GM23338 (cell line): ENCODE results near the gene SUN5. TPM values are rescaled to one million over a fixed set of nuclear protein-coding genes. Genes with fewer than 3 reads are reported as not detected.

Source experiments
- ATAC-seq: fragments of 200-7000 bp; cut with Tn5 transposase; 3 replicates; pipeline ENCODE4 v1.9.1; 2020
- DNase-seq: peaks from one replicate; pipeline ENCODE4 v3.0.0-alpha.2; 2015; ENCODE audit warnings: low spot score
- H2AFZ ChIP-seq: fragments of 200-600 bp; sonication (generic); 2 replicates; pipeline ENCODE4 v1.8.0; 2016; ENCODE audit warnings: antibody characterized with exemption, mild to moderate bottlenecking, moderate library complexity
- H3F3A ChIP-seq: fragments of 200-600 bp; sonication (generic); replicated peaks from 2 replicates; pipeline ENCODE4 v1.8.0; 2017; ENCODE audit warnings: antibody characterized with exemption, mixed run types, low read depth
- H3K27ac ChIP-seq: fragments of 200-600 bp; sonication (generic); 2 replicates; pipeline ENCODE4 v1.6.1; 2016; ENCODE audit warnings: low read depth
- H3K27me3 ChIP-seq: fragments of 200-600 bp; sonication (generic); 2 replicates; pipeline ENCODE4 v1.8.0; 2016; ENCODE audit warnings: mild to moderate bottlenecking, mixed run types, moderate library complexity; ENCODE audit not compliant: insufficient read depth
- H3K36me3 ChIP-seq: fragments of 200-600 bp; sonication (generic); 2 replicates; pipeline ENCODE4 v1.8.0; 2016; ENCODE audit warnings: mild to moderate bottlenecking; ENCODE audit not compliant: insufficient read depth
- H3K4me1 ChIP-seq: fragments of 200-600 bp; sonication (generic); 2 replicates; pipeline ENCODE4 v1.8.0; 2016; ENCODE audit warnings: mild to moderate bottlenecking, moderate library complexity; ENCODE audit not compliant: insufficient read depth
- H3K4me2 ChIP-seq: fragments of 200-600 bp; sonication (generic); 2 replicates; pipeline ENCODE4 v1.7.1; 2017; ENCODE audit warnings: mixed run types
- H3K4me3 ChIP-seq: fragments of 200-600 bp; sonication (generic); 2 replicates; pipeline ENCODE4 v1.6.1; 2016; ENCODE audit warnings: mixed run types
- H3K79me2 ChIP-seq: fragments of 200-600 bp; sonication (generic); replicated peaks from 2 replicates; pipeline ENCODE4 v1.8.0; 2017; ENCODE audit warnings: mild to moderate bottlenecking; ENCODE audit not compliant: insufficient read depth
- H3K9me2 ChIP-seq: fragments of 200-600 bp; sonication (generic); 2 replicates; pipeline ENCODE4 v1.8.0; 2017; ENCODE audit not compliant: insufficient read depth
- H4K20me1 ChIP-seq: fragments of 200-600 bp; sonication (generic); replicated peaks from 2 replicates; pipeline ENCODE4 v1.8.0; 2017; ENCODE audit warnings: mild to moderate bottlenecking; ENCODE audit not compliant: insufficient read depth
- H3K27ac Mint-ChIP-seq: 2 replicates; pipeline ENCODE4 v1.8.0; 2020; ENCODE audit warnings: inconsistent platforms, mild to moderate bottlenecking, moderate library complexity, mixed read lengths
- H3K27me3 Mint-ChIP-seq: 3 replicates; pipeline ENCODE4 v1.8.0; 2022; ENCODE audit warnings: low read depth, mild to moderate bottlenecking, moderate library complexity, mixed read lengths, inconsistent platforms; ENCODE audit not compliant: insufficient read depth, poor library complexity
- H3K36me3 Mint-ChIP-seq: 3 replicates; pipeline ENCODE4 v1.8.0; 2021; ENCODE audit warnings: low read depth, mild to moderate bottlenecking, inconsistent platforms, moderate library complexity, mixed read lengths
- H3K4me1 Mint-ChIP-seq: 3 replicates; pipeline ENCODE4 v1.8.0; 2020; ENCODE audit warnings: mild to moderate bottlenecking, inconsistent platforms, mixed read lengths
- H3K4me3 Mint-ChIP-seq: 3 replicates; pipeline ENCODE4 v1.8.0; 2021; ENCODE audit warnings: moderate library complexity, mild to moderate bottlenecking, inconsistent platforms, mixed read lengths
- H3K9me3 Mint-ChIP-seq: 3 replicates; pipeline ENCODE4 v1.8.0; 2020; ENCODE audit warnings: moderate library complexity, mild to moderate bottlenecking, inconsistent platforms, mixed read lengths
- polyA plus RNA-seq: library from polyadenylated mRNA; unstranded; fragments of >200 nt; fragmentation: Nextera tagmentation; extraction: Ambion mirVana; gene quantifications from 2 replicates; pipeline ENCODE4 v1.2.1, GENCODE V29; 2016
- total RNA-seq: library from RNA; depleted of rRNA; stranded (reverse); fragments of >200 nt; shearing (Covaris generic); gene quantifications from 2 replicates; pipeline ENCODE4 v1.2.3, GENCODE V29; 2014; rRNA removed
- TF ChIP-seq, protein P1 (sequence below): IDR thresholded peaks from 2 replicates; pipeline ENCODE4 v1.6.1; 2016; ENCODE audit warnings: antibody characterized with exemption
- TF ChIP-seq, protein P2 (sequence below): fragments of 250-450 bp; sonication (Bioruptor Pico); IDR thresholded peaks from 2 replicates; pipeline ENCODE4 v1.5.0; 2020; ENCODE audit warnings: mild to moderate bottlenecking, moderate library complexity

Gene SUN5
- total and polyA plus RNA-seq, 2 experiments from 2014 or later = not detected

DNA sequence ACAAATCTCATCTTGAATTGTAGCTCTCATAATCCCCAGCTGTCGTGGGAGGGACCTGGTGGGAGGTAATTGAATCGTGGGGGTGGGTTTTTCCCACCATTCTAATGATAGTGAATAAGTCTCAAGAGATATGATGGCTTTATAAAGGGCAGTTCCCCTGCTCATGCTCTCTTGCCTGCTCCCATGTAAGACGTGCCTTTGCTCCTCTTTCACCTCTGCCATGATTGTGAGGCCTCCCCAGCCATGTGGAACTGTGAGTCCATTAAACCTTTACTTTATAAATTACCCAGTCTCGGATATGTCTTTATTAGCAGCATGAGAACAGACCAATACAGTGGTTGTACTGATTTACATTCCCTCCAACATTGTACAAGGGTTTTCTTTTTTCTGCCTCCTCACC is 69.7 kb downstream of the SUN5 start:
- Histone ChIP-seq H3F3A (no peaks in the 10 kb centered on the region), H3K79me2 (no peaks in the 10 kb centered on the region), H4K20me1 (no peaks in the 10 kb centered on the region), H3K36me3 (no peaks in the 10 kb centered on the region), H3K4me1 (no peaks in the 10 kb centered on the region), H3K27me3 (no peaks in the 10 kb centered on the region), H3K4me2 (no peak overlapping the region), H3K9me2 (no peaks in the 10 kb centered on the region), H3K27ac (no peak overlapping the region), H2AFZ (no peak overlapping the region), H3K4me3 (no peak overlapping the region)
- Mint-ChIP-seq H3K27ac (no peak overlapping the region), H3K4me1 (peaks cover 2% of the 10 kb centered on the region; the same call in 1 of the 3 replicates), H3K27me3 (no peaks in the 10 kb centered on the region), H3K36me3 (no peaks in the 10 kb centered on the region), H3K9me3 (no peaks in the 10 kb centered on the region; the same call in 2 of the 3 replicates), H3K4me3 (no peak overlapping the region)
- ATAC-seq (no peak), DNase-seq (no peak)
- TF ChIP-seq, protein P1, sequence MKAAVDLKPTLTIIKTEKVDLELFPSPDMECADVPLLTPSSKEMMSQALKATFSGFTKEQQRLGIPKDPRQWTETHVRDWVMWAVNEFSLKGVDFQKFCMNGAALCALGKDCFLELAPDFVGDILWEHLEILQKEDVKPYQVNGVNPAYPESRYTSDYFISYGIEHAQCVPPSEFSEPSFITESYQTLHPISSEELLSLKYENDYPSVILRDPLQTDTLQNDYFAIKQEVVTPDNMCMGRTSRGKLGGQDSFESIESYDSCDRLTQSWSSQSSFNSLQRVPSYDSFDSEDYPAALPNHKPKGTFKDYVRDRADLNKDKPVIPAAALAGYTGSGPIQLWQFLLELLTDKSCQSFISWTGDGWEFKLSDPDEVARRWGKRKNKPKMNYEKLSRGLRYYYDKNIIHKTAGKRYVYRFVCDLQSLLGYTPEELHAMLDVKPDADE = no peak
- TF ChIP-seq, protein P2, sequence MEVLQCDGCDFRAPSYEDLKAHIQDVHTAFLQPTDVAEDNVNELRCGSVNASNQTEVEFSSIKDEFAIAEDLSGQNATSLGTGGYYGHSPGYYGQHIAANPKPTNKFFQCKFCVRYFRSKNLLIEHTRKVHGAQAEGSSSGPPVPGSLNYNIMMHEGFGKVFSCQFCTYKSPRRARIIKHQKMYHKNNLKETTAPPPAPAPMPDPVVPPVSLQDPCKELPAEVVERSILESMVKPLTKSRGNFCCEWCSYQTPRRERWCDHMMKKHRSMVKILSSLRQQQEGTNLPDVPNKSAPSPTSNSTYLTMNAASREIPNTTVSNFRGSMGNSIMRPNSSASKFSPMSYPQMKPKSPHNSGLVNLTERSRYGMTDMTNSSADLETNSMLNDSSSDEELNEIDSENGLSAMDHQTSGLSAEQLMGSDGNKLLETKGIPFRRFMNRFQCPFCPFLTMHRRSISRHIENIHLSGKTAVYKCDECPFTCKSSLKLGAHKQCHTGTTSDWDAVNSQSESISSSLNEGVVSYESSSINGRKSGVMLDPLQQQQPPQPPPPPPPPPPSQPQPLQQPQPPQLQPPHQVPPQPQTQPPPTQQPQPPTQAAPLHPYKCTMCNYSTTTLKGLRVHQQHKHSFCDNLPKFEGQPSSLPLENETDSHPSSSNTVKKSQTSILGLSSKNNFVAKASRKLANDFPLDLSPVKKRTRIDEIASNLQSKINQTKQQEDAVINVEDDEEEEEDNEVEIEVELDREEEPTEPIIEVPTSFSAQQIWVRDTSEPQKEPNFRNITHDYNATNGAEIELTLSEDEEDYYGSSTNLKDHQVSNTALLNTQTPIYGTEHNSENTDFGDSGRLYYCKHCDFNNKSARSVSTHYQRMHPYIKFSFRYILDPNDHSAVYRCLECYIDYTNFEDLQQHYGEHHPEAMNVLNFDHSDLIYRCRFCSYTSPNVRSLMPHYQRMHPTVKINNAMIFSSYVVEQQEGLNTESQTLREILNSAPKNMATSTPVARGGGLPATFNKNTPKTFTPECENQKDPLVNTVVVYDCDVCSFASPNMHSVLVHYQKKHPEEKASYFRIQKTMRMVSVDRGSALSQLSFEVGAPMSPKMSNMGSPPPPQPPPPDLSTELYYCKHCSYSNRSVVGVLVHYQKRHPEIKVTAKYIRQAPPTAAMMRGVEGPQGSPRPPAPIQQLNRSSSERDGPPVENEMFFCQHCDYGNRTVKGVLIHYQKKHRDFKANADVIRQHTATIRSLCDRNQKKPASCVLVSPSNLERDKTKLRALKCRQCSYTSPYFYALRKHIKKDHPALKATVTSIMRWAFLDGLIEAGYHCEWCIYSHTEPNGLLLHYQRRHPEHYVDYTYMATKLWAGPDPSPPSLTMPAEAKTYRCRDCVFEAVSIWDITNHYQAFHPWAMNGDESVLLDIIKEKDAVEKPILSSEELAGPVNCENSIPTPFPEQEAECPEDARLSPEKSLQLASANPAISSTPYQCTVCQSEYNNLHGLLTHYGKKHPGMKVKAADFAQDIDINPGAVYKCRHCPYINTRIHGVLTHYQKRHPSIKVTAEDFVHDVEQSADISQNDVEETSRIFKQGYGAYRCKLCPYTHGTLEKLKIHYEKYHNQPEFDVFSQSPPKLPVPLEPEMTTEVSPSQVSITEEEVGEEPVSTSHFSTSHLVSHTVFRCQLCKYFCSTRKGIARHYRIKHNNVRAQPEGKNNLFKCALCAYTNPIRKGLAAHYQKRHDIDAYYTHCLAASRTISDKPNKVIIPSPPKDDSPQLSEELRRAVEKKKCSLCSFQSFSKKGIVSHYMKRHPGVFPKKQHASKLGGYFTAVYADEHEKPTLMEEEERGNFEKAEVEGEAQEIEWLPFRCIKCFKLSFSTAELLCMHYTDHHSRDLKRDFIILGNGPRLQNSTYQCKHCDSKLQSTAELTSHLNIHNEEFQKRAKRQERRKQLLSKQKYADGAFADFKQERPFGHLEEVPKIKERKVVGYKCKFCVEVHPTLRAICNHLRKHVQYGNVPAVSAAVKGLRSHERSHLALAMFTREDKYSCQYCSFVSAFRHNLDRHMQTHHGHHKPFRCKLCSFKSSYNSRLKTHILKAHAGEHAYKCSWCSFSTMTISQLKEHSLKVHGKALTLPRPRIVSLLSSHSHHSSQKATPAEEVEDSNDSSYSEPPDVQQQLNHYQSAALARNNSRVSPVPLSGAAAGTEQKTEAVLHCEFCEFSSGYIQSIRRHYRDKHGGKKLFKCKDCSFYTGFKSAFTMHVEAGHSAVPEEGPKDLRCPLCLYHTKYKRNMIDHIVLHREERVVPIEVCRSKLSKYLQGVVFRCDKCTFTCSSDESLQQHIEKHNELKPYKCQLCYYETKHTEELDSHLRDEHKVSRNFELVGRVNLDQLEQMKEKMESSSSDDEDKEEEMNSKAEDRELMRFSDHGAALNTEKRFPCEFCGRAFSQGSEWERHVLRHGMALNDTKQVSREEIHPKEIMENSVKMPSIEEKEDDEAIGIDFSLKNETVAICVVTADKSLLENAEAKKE (CRISPR knock-in tag) = no peak

Other genes with a start within 250 kb of the SUN5 start
- 2,222 and 2,281 TPM in 2 replicates for gene DNMT3B, start 242.0 kb downstream of the SUN5 start, total RNA-seq
- gene DNMT3B, start 242.0 kb downstream of the SUN5 start, polyA plus RNA-seq = 711 and 726 TPM in 2 replicates
- 152 and 177 TPM in 2 replicates for gene MAPRE1, start 184.5 kb downstream of the SUN5 start, total RNA-seq
- 61.2 and 69.3 TPM in 2 replicates for gene MAPRE1, start 184.5 kb downstream of the SUN5 start, polyA plus RNA-seq
- gene EFCAB8, start 145.5 kb downstream of the SUN5 start, total RNA-seq = 0.35 TPM in 1 of 2 replicates, not detected in the other
- gene EFCAB8, start 145.5 kb downstream of the SUN5 start, polyA plus RNA-seq = not detected in 2 replicates
- gene BPIFB2, start 3.3 kb upstream of the SUN5 start, total RNA-seq = not detected in 2 replicates
- not detected in 2 replicates for gene BPIFB2, start 3.3 kb upstream of the SUN5 start, polyA plus RNA-seq
- not detected in 2 replicates for gene BPIFB6, start 27.2 kb upstream of the SUN5 start, total RNA-seq
- not detected in 2 replicates for gene BPIFB6, start 27.2 kb upstream of the SUN5 start, polyA plus RNA-seq
- gene BPIFB3, start 49.5 kb upstream of the SUN5 start, total RNA-seq = not detected in 2 replicates
- not detected in 2 replicates for gene BPIFB3, start 49.5 kb upstream of the SUN5 start, polyA plus RNA-seq
- gene BPIFB4, start 75.2 kb upstream of the SUN5 start, total RNA-seq = not detected in 2 replicates
- gene BPIFB4, start 75.2 kb upstream of the SUN5 start, polyA plus RNA-seq = not detected in 2 replicates
- not detected in 2 replicates for gene BPIFA2, start 163.7 kb upstream of the SUN5 start, total RNA-seq
- gene BPIFA2, start 163.7 kb upstream of the SUN5 start, polyA plus RNA-seq = not detected in 2 replicates
- gene BPIFA3, start 212.9 kb upstream of the SUN5 start, total RNA-seq = not detected in 2 replicates
- not detected in 2 replicates for gene BPIFA3, start 212.9 kb upstream of the SUN5 start, polyA plus RNA-seq
- not detected in 2 replicates for gene BPIFA1, start 231.6 kb upstream of the SUN5 start, total RNA-seq
- gene BPIFA1, start 231.6 kb upstream of the SUN5 start, polyA plus RNA-seq = not detected in 2 replicates